ENCODE results near the gene ADGRD1. TPM values are rescaled to one million over a fixed set of nuclear protein-coding genes. Genes with fewer than 3 reads are reported as not detected.

Gene ADGRD1
- polyA plus RNA-seq, 4 donors: 15.4 to 74.1 (median 18.7) TPM

DNA sequence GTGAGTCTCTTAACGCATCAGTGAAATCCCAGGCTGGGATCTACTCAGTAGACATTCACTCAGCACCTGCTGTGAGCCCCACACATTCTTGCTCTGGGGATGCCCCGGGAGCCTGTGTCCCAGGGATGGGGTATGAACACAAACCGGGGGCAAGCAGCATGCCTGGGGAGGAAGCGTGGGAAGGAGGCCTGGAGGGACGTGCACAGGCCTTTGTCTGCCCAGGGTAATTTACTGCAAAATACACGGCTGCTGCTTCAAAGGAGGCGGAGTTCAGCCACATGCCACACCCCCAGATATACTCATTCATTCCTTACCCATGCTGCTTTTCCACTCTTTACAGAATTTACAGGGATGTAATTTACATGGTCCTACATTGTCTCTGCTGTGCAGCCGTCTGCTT is 187.8 kb downstream of the ADGRD1 start:
- DNase-seq (ENCODE audit: low read depth in 4 of 4, low spot score in 3 of 4): no peak

- DNase-seq (ENCODE audit: low read depth in 4 of 4, low spot score in 3 of 4): no peak
Measured at GRCh38 chr12:131142891-131143657, 189.4 kb downstream of the ADGRD1 start.

GRCh38 chr12:131146173-131146675 is 192.5 kb downstream of the ADGRD1 start:
- no peak for DNase-seq (ENCODE audit: low read depth in 4 of 4, low spot score in 3 of 4)

GRCh38 chr12:131147293-131147692 is 193.6 kb downstream of the ADGRD1 start:
- no peak for DNase-seq (ENCODE audit: low read depth in 4 of 4, low spot score in 3 of 4)

DNA sequence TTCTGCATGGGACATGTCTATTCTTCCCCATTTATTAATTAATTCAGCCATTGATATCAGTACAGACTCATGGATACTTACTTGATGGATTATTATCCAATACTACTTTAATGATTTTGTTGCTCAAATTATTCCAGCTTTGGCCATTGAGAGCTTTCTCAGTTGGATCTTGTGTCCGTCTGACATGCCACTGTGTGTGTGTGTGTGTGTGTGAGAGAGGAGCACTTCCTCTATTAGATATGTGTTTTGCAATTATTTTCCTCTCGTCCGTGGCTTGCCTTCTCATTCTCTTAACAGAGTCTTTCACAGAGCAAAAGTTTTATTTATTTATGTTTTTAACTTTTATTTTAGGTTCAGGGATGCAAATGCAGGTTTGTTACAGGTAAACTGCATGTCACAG is 194.2 kb downstream of the ADGRD1 start:
- DNase-seq (ENCODE audit: low read depth in 4 of 4, low spot score in 3 of 4): no peak

- DNase-seq (ENCODE audit: low read depth in 4 of 4, low spot score in 3 of 4): no peak
Measured at GRCh38 chr12:131151558-131152345, 198.0 kb downstream of the ADGRD1 start.

- DNase-seq (ENCODE audit: low read depth in 4 of 4, low spot score in 3 of 4): no peak
Measured at GRCh38 chr12:131152587-131152986, 198.9 kb downstream of the ADGRD1 start.

GRCh38 chr12:131153016-131153415 is 199.3 kb downstream of the ADGRD1 start:
- no peak for DNase-seq (ENCODE audit: low read depth in 4 of 4, low spot score in 3 of 4)

GRCh38 chr12:131153956-131154355 is 200.2 kb downstream of the ADGRD1 start:
- DNase-seq (ENCODE audit: low read depth in 4 of 4, low spot score in 3 of 4): no peak

DNA sequence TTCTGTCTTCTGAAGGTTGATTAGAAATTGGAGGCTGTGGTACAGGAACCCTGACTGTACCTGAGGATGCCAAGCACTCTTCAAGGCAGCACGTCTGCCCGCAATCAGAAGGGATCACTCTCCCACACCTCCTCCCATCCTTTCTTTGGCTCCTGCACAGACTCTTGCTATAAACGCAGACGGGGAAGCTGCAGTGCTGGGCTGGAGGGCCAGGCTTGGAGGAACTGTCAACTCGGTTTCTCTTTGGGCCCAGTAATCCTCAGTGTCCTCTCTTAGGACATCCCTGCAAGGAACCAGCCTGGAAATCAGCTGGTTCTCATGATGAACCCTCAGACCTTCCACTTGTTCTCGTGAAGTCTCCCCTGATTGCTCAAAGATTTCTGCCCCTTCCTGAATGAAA is 201.4 kb downstream of the ADGRD1 start:
- DNase-seq (ENCODE audit: low read depth in 4 of 4, low spot score in 3 of 4): no peak

- DNase-seq (ENCODE audit: low read depth in 4 of 4, low spot score in 3 of 4): no peak
Measured at GRCh38 chr12:131157743-131158142, 204.0 kb downstream of the ADGRD1 start.

DNA sequence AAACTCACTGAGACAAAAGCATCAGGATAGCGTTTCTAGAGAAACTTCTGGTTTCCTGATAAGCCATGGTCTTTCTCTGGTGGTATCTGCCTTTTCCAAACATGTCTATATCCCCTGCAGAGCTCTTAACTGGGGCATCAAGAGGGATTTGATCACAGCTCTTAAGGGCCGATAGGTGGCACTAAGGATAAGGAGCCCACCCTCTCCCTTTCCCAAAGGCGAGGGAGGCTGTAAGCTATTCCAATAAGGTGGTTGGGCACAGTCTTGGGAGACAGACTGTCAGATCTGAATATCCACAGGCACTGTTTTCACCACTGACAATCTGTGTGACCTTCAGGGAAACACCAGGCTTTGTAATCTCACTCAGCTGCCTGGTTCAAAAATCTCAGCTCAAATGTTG is 206.0 kb downstream of the ADGRD1 start:
- DNase-seq (ENCODE audit: low read depth in 4 of 4, low spot score in 3 of 4): no peak

GRCh38 chr12:131162113-131162512 is 208.4 kb downstream of the ADGRD1 start:
- no peak for DNase-seq (ENCODE audit: low read depth in 4 of 4, low spot score in 3 of 4)

DNA sequence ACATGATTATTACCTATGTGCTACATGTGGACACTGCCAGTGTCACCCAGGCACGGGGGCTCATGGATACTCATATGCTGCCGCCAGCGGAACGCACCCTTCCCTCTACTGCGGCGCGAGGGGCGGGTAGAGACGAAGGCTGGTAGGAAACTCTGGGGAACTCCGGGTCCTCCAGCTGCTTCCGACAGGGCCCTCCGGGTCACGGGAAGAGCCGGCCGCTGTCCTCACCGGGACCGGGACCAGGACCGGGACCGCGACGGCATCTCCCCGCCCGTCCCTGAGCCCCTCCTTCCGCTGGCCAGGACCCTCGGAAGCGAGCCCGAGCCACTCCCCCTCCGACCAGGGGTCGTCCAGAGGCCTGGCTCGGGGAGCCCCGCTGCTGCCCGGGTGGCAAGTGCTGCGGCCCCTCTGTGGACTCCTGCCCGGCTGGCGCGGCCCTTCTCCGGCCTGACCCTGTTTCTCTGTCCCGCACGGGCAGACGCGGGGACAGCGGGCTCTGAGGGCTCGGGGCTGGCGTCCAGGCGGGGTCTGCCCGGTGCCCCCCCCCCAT is 209.6 kb downstream of the ADGRD1 start:
- no peak for DNase-seq (ENCODE audit: low read depth in 4 of 4, low spot score in 3 of 4)

- DNase-seq (ENCODE audit: low read depth in 4 of 4, low spot score in 3 of 4): no peak
Measured at GRCh38 chr12:131164096-131164872, 210.6 kb downstream of the ADGRD1 start.

DNA sequence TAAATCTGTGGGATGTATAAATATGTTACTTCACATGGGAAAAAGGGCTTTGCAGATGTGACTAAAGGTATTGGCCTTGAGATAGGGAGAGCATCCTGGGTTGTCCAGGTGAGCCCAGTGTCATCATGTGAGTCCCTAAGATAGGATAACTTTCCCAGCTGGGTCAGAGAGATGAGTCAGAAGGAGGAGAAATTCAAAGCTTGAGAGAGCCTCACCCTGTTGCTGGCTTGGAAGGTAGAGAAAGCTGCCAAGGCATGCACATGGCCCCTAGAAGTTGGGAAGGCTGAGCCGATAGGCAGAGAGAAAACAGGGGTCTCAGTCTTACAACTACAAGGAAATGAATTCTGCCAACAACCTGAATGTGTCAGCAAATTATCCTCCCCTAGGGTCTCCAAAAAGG is 213.0 kb downstream of the ADGRD1 start:
- DNase-seq (ENCODE audit: low read depth in 4 of 4, low spot score in 3 of 4): no peak

DNA sequence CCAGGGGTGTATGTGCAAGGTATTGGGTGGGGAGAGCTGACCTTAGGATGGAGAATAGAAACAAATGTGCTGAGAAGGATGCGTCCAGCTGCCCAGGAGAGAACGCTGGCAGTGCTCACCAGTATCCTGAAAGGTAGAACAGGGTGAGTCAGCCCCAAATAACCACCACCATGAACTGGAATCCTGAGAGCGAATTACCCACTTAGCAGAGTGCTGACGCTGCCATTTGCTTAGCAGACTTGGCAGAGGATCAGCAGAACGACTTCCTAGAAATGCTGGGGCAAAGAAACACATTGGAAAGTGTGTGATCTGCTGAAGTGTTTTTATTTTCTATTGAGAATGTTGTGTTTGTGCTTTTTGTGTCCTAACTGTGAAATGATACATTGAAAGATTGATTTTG is 213.6 kb downstream of the ADGRD1 start:
- no peak for DNase-seq (ENCODE audit: low read depth in 4 of 4, low spot score in 3 of 4)

DNA sequence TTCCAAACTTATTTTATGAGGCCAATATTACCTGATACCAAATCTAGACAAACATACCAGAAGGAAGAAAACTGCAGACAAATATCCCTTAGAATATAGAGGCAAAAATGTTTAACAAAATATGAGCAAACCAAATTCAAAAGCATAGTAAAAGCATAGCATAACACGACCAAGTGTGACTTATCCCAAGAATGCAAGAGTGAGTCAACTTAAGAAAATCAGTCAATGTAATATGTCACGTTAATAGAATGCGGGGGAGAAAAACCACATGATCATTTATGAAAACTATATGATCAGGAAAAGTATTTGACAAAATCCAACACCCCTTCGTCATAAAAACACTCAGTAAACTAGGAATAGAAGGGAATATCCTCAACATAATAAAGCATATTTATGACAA is 217.3 kb downstream of the ADGRD1 start:
- DNase-seq (ENCODE audit: low read depth in 4 of 4, low spot score in 3 of 4): no peak

DNA sequence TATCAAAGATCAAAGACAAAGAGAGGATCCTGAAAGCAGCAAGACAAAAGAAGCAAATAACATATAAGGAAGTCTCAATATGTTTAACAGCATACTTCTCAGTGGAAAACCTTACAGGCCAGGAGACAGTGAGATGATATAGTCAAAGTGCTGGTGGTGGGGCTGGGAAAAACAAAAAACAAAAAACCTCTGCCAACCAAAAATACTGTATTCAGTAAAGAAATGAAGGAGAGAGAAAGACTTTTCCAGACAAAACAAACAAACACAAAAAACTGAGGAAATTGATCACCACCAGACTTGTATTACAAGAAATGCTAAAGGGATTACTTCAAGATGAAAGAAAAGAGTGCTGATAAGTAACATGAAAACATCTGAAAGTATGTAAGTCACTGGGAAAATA is 221.2 kb downstream of the ADGRD1 start:
- DNase-seq (ENCODE audit: low read depth in 4 of 4, low spot score in 3 of 4): no peak

GRCh38 chr12:131176266-131176665 is 222.6 kb downstream of the ADGRD1 start:
- no peak for DNase-seq (ENCODE audit: low read depth in 4 of 4, low spot score in 3 of 4)

DNA sequence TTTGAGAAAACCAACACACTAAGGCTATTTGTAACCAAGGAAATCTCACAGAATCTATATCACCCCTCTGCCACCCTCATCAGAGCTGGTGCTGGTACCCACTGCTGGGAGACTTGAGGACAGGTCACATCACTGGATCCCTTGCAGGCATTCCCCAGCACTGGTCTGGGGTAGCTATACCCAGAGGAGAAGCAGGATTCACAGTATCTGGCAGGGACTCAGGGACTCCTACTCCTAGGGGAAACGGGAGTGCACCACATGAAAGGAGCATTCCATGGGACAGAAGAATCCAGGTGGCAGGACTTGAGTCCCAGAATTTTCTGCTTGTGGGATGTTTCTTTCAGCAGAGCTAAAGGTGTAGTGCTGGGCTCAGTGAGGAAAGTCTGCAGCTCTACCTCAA is 223.2 kb downstream of the ADGRD1 start:
- DNase-seq (ENCODE audit: low read depth in 4 of 4, low spot score in 3 of 4): no peak

Measured in left renal pelvis (tissue), 4 donors.